Measurements from ENCODE around the gene WDR1.
A peak's percentile ranks its signal among the peaks of the same experiment; 100 is the strongest.

Gene WDR1

DNA sequence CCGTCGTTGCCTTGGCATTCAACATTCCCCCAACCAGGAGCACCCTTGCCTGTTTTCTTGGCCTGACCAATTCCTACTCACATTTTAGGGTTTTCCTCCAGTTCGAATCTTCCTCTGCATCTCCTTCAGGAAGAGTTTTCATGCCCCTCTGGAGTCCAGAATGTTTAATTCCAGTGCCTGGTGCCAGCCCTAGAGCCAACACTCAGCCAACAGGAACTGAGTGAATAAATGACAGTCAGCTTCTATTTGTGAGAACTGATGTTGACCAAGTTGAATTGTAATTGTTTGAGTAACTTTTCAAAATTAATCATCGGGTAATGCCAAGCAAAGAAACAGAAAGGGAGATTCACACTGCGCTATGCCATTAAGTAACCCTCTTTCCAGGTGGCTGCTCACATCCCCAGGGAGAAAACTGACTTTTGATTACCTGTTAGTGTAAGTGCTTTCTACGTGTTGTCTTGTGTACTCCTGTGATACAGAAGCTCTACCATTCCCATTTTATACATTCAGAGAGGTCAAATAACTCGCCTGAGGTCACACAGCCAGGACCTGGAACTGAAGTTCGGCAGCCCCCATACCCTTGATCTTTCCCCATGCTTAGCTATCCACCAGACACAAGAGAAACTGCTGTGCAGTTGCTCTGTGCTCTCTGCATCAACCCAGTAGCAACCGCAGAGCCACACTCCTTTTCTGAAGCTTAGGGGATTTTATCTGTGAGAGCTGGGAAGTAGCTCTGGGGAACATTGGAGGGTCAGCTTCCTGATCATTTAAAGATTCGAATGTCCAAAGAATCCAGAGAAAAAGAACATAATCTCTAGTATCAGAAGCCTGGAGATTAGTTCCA lies 76.3 kb downstream of the WDR1 start:
- no peak for DNase-seq (ENCODE audit: low spot score)

DNA sequence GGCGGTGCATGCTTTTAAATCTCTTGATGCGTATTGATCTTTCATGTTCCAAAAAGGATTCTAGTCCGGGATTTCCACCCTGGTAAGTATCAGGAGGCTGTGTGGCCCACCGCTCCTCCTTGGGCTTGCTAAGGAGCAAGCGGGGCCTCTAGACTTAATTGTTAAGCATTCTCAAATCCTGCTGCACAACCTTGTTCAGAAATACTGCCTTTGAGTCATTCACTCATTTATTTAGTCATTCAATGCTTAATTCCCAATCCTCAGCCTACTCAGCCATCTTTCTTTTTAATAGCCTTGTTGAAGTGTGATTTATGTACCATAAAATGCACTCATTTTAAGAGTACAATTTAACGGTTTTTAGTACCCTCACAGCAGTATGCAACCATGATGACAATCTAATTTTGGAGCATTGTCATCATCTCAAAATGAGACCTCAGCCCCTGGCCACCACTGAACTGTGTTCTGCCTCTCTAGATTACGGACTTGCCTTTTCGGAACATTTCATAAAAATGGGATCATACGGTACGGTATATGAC lies 79.7 kb downstream of the WDR1 start:
- DNase-seq (ENCODE audit: low spot score), result no peak

DNA sequence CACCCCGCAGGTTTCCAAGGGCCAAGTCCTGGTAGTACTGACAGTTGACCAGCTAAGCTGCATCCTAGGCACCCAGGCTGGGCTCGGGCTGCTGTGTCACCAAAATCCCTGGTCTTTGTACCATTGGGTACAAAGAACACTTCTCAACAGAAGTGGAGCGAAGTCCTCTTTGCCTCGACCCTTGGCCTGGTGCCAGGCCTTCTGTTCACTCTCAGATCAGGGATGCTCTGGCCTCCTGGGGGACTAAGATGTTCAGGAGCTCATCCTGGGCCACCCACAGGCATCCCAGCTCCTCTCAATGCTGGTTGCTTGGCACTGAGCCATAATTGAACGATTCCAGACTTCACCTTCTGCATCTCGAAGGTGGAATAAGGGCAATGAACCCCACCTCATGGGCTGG lies 81.5 kb downstream of the WDR1 start:
- DNase-seq (ENCODE audit: low spot score), result no peak

DNA sequence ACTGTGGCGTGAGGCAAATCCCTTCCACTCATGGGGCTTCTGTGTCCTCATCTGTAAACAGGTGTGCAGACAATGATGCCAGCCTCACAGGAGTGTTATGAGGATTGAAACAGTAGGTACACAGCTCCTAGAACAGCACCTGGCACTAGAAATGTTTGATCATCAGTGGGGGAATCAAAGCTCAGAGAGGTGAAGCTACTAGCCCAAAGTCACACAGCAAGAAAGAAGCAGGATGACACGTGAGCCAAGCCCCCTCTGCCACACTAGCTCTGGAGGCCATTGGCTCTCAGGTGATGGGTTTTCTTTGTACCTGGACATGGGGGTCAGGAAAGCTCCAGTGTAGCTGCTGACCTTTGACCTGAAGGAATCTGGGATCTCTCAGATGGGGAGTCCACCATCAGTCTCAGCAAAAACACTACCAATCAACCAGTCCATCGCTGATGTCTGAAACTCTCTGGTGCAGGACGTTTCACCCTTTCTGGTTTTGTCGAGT lies 81.9 kb downstream of the WDR1 start:
- no peak for DNase-seq (ENCODE audit: low spot score)

DNA sequence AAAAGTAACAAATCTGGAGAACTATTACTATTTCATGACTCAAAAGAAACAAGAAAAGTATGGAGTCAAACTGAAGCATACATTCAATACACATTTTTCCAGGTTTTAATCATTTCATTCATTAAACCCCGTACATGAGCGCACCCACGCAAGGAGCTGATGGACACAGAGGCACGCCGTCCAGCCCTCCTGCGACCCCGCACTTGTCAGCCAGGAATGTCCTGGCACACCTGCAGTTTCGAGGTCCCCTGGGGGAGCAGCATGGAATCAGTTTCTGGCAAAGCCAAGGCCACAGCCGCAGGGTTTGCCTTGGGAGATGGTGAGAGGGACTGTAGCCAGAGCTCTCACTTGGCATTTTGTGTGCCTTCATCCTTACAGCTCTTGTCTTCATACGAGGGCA lies 82.5 kb downstream of the WDR1 start:
- DNase-seq (ENCODE audit: low spot score), result no peak

DNA sequence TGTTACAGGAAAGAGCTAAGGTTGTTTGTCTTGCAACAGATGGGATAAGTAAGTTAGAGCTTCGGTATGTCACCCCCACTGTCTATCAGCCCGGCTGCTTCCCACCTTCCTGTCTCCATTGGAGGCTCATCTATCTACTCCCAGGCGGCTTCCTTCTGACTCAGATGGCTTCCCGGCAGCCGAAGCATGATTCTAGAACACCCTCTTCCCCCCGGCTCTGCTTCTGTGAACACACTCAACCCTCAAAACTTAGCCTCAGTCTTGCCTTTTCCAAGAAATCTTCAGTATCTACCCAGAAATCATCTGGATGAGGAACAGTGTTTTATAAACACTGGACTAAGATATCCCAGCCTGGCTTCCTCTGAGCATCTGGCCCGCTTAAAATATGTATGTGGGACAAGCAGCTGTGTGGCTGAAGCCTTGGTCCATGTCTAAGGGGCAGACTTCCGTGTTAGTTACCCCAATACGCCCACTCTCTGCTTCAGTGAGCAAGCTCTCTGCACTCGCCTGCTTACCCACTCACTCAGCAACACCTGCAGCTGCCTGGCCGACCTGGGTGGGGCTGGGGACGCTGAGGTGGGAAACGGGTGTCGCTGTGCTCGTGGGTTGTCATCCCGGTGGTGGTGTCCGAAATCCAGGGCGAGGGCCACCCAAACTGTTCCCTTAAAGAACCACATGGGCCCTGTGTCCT lies 83.3 kb downstream of the WDR1 start:
- peak; percentile 85 for DNase-seq (ENCODE audit: low spot score)

DNA sequence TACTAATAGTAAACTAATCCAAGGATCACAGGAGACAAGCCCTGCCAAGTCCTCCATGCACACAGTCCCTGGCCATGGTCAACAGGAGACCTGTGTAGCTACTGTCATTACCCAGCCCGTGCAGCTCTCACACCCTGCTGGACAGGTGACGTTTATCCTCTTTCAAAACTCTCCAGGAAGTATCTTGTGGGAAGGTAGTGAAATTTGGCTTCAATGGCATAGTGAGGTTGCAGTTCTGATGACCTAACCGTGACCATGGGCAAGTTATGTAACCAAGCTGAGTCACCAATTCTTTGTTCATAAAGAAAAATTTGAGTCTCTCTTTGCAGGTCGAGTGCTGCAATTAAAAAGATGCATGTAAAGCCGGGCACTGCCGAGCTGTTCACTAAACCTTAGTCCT lies 84.0 kb downstream of the WDR1 start:
- DNase-seq (ENCODE audit: low spot score), result peak; percentile 68

DNA sequence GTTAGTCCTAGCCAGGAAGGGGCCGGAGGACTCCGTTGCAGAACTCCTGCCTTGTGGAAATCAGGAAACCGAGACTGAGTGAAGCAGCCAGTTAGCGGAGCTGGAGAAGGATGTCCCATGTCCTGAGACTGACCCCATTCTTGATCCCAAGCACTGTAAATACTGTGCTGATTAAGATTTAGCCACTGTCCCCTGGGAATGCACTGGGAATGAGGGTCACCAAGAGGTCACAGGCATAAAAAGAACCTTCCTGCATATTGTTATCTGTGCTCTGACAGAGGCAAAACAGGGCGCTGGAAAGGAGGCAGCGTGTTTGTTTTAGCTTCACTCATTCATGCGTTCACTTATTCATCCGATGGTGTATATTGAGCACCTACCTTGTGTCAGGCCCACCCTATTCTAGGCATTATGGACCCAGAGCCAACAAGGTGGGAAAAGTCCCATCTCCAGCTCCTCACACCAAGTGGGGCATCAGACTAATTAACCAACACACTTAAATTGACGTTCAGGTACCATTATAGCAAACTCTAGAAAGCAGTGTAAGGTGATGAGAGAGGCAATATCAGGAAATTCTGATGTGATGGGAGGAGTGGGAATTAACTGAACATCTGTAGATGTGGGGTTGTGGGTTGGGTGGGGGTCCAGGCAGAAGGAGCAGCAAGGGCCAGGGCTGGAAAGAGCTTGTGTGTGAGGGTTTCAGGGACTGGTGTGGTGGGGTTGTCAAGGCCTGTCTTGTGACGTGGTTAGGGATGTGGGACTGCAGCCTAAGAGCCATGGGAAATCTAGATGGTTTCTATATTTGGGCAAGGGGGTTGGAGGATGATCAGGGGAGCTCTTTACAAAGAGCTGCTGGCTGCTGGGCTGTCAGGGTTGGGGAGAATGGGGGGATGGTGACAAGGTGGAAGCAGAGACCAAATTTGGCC lies 84.7 kb downstream of the WDR1 start:
- peak; percentile 73 for DNase-seq (ENCODE audit: low spot score)

DNA sequence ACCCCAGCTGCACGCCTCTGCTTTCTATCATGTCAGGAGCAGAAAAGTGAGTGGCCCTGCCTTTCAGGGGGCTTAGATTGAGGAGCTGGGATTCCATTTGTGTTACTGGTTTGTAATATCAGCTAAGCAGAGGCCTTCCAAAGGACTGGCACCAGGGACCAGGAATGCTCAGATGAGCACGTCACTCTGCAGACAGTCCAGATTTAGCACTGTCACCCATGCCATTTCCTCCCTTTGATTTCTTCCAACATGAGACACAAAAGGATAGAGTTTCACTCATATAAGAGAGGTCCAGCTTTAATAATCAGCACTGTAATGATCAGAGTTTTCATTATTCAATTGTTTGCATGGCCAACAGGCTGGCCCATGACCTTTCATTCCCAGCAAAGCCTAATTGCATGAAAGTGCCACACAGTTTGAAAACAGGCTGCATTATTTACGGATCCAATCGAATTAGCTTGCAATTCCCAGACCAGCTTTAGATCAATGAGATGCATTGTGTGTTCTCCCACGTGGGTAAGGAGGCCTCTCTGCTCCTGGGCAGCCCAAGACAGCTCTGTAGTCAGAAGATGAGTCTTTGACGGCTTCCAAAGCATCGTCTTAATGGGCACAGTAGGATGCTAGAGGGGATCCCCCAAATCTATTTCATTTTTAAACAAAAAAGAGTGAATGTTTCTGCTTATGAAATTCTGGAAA lies 85.5 kb downstream of the WDR1 start:
- DNase-seq (ENCODE audit: low spot score), result peak; percentile 73

DNA sequence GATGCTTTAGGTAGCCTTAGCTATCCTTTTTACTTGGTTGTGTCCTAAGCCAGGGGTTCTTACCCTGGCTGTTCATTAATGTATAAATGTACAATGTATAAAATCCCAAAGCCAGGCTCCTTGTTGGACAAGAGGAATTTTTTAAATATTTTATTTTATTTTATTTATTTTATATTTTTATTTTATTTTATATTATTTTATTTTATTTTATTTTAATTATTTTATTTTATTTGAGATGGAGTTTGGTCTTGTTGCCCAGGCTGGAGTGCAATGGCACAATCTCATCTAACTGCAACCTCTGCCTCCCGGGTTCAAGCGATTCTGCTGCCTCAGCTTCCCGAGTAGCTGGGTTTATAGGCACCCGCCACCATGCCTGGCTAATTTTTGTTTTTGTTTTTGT lies 87.2 kb downstream of the WDR1 start:
- no peak for DNase-seq (ENCODE audit: low spot score)

DNA sequence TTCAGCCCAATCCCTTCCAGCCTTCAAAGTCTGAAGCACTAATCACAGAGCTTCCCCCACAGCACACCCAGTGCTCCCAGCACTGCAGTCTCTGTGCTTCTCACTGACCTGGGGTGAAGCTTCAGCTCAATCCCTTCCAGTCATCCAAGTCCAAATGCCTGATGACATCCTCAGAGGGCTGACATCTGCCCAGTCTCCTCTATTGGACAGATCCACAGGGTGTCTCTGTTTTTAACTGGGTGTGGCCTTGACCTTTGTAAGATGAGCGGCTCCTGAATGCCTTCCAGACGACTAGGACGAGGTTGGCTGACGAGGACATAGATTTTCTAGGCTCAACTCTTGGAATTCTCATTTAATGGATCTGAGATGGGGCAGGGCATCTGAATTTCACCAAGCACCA lies 87.7 kb downstream of the WDR1 start:
- no peak for DNase-seq (ENCODE audit: low spot score)

DNA sequence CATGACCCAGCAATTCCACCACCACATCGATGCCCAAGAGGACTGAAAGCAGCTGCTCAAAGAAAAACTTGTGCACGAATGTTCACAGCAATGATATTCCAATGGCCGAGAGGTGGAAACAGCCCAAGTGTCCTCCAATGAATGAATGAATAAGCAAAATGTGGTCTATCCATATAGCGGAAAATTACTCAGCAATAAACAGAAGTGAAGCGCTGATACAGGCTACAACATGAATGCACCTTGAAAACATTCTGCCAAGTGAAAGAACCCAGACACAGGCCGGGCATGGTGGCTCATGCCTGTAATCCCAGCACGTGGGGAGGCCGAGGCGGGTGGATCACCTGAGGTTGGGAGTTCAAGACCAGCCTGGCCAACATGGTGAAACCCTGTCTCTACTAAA lies 90.1 kb downstream of the WDR1 start:
- no peak for DNase-seq (ENCODE audit: low spot score)

DNA sequence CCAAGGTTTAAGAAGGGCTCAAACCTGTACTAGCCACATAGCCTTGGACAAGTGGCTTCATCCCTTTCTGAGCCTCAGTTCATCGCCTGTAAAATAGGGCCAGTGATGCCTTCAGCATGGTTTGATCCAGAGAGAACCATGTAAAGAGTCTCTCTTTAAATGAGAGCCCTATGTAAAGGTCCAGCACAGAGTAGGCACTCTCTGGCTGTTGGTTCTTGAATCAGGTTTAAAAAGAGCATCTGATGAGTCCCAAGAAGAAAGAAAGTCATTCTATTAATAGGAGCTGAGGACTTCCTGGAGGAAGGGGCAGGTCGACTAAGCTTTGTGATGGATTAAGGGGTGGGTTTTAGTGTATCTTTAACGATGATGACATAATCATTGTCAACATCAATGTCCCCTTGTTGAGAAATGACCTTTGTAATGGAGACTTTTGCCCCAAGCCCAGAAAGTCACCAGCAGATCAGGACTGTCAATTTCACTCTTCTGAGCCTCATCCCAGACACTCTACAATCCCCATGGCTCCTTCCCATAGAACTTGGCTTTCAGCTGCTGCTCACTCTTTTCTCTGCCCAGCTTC lies 91.3 kb downstream of the WDR1 start:
- no peak for DNase-seq (ENCODE audit: low spot score)

Measured in kidney capillary endothelial cell (primary cell).